GM20431 (cell line): ENCODE data around the gene ONECUT1.

Experiments
- in situ Hi-C: fragments of 300-500 bp; cut with MseI, MboI; formaldehyde crosslinking; loops from one replicate; pipeline ENCODE4 v1.15.0; 2020; ENCODE audit warnings: low sequenced_read_pairs; ENCODE audit not compliant: unreplicated experiment

Gene ONECUT1

GRCh38 chr15:52710708-52711389 is 79.3 kb downstream of the ONECUT1 start:
- in situ Hi-C loops: no loop called here

- in situ Hi-C loops: no loop called here
Measured at GRCh38 chr15:52710050-52710707, 80.0 kb downstream of the ONECUT1 start.

- in situ Hi-C loops: no loop called here
Measured at GRCh38 chr15:52709187-52709981, 80.8 kb downstream of the ONECUT1 start.
